H9 (cell line): ENCODE data around the gene DDX21. TPM values are rescaled to one million over a fixed set of nuclear protein-coding genes. Genes with fewer than 3 reads are reported as not detected.
"Not testable (repeated sequence)": the region's sequence is repeated elsewhere in the genome, so short reads cannot be mapped to it uniquely, and the experiment has no call there.

Source experiments
- DNase-seq: peaks from one replicate; pipeline ENCODE4 v3.0.0-alpha.2; 2017
- H2AFZ ChIP-seq: one replicate; pipeline ENCODE4 v1.6.1; 2013; ENCODE audit warnings: mild to moderate bottlenecking, low read length, control low read depth, moderate library complexity
- H2AK5ac ChIP-seq: 2 replicates; pipeline ENCODE4 v1.6.1; 2013; ENCODE audit warnings: low read length, control low read depth, mixed read lengths; ENCODE audit not compliant: insufficient read length
- H2BK120ac ChIP-seq: one replicate; pipeline ENCODE4 v1.6.1; 2013; ENCODE audit warnings: low read depth, mild to moderate bottlenecking, low read length, control low read depth, inconsistent platforms; ENCODE audit not compliant: poor library complexity, severe bottlenecking
- H2BK12ac ChIP-seq: 2 replicates; pipeline ENCODE4 v1.6.1; 2013; ENCODE audit warnings: low read length, control low read depth, mixed read lengths, low read depth; ENCODE audit not compliant: insufficient read length
- H2BK15ac ChIP-seq: 2 replicates; pipeline ENCODE4 v1.6.1; 2013; ENCODE audit warnings: low read depth, low read length, control low read depth
- H2BK20ac ChIP-seq: one replicate; pipeline ENCODE4 v1.6.1; 2013; ENCODE audit warnings: low read depth, mild to moderate bottlenecking, low read length, control low read depth, inconsistent platforms; ENCODE audit not compliant: poor library complexity, severe bottlenecking
- H2BK5ac ChIP-seq: 2 replicates; pipeline ENCODE4 v1.6.1; 2013; ENCODE audit warnings: low read length, control low read depth, mixed read lengths; ENCODE audit not compliant: insufficient read length
- H3K14ac ChIP-seq: 2 replicates; pipeline ENCODE4 v1.6.1; 2013; ENCODE audit warnings: low read length, control low read depth; ENCODE audit not compliant: insufficient read depth
- H3K18ac ChIP-seq: 2 replicates; pipeline ENCODE4 v1.6.1; 2013; ENCODE audit warnings: low read depth, mild to moderate bottlenecking, mixed read lengths, low read length, control low read depth; ENCODE audit not compliant: insufficient read length
- H3K23ac ChIP-seq: 2 replicates; pipeline ENCODE4 v1.6.1; 2013; ENCODE audit warnings: low read length, control low read depth, mixed read lengths, low read depth; ENCODE audit not compliant: insufficient read length
- H3K23me2 ChIP-seq: 2 replicates; pipeline ENCODE4 v1.6.1; 2013; ENCODE audit warnings: low read depth, mild to moderate bottlenecking, mixed read lengths, low read length, control low read depth; ENCODE audit not compliant: insufficient read length, poor library complexity, severe bottlenecking
- H3K27ac ChIP-seq: 2 replicates; pipeline ENCODE4 v1.5.1; 2013; ENCODE audit warnings: low read length, control low read depth, mixed read lengths, low read depth; ENCODE audit not compliant: insufficient read length
- H3K27me3 ChIP-seq: 2 replicates; pipeline ENCODE4 v1.6.1; 2013; ENCODE audit warnings: low read length, control low read depth, inconsistent platforms; ENCODE audit not compliant: insufficient read depth
- H3K4ac ChIP-seq: 2 replicates; pipeline ENCODE4 v1.6.1; 2013; ENCODE audit warnings: low read depth, mild to moderate bottlenecking, control low read depth, inconsistent platforms, low read length, moderate library complexity
- H3K4me1 ChIP-seq: 2 replicates; pipeline ENCODE4 v1.6.1; 2013; ENCODE audit warnings: low read length, control low read depth, inconsistent platforms; ENCODE audit not compliant: insufficient read depth
- H3K4me2 ChIP-seq: 2 replicates; pipeline ENCODE4 v1.6.1; 2013; ENCODE audit warnings: low read length, control low read depth, mixed read lengths; ENCODE audit not compliant: insufficient read length, insufficient read depth
- H3K56ac ChIP-seq: 2 replicates; pipeline ENCODE4 v1.6.1; 2013; ENCODE audit warnings: low read depth, mild to moderate bottlenecking, mixed read lengths, low read length, control low read depth; ENCODE audit not compliant: insufficient read length
- H3K79me1 ChIP-seq: 2 replicates; pipeline ENCODE4 v1.6.1; 2013; ENCODE audit warnings: low read depth, mild to moderate bottlenecking, moderate library complexity, low read length, control low read depth, inconsistent platforms; ENCODE audit not compliant: insufficient read depth, poor library complexity, severe bottlenecking
- H3K79me2 ChIP-seq: 2 replicates; pipeline ENCODE4 v1.6.1; 2013; ENCODE audit warnings: low read length, control low read depth, inconsistent platforms; ENCODE audit not compliant: insufficient read depth
- H3K9ac ChIP-seq: 2 replicates; pipeline ENCODE4 v1.6.1; 2013; ENCODE audit warnings: low read length, control low read depth, mixed read lengths; ENCODE audit not compliant: insufficient read length; ENCODE audit errors: extremely low read depth
- H3K9me3 ChIP-seq: one replicate; pipeline ENCODE4 v1.6.1; 2013; ENCODE audit warnings: low read depth, low read length, inconsistent platforms; ENCODE audit not compliant: control insufficient read depth
- H3T11ph ChIP-seq: one replicate; pipeline ENCODE4 v1.6.1; 2013; ENCODE audit warnings: mild to moderate bottlenecking, low read length, control low read depth, inconsistent platforms
- H4K20me1 ChIP-seq: one replicate; pipeline ENCODE4 v1.6.1; 2013; ENCODE audit not compliant: control insufficient read depth, insufficient read length, insufficient read depth
- H4K5ac ChIP-seq: 2 replicates; pipeline ENCODE4 v1.6.1; 2013; ENCODE audit warnings: low read depth, mild to moderate bottlenecking, mixed read lengths, low read length, control low read depth; ENCODE audit not compliant: insufficient read length
- H4K8ac ChIP-seq: replicated peaks from 2 replicates; pipeline ENCODE4 v1.6.1; 2013; ENCODE audit warnings: low read length, control low read depth, mixed read lengths, low read depth; ENCODE audit not compliant: insufficient read length
- H4K91ac ChIP-seq: 2 replicates; pipeline ENCODE4 v1.6.1; 2013; ENCODE audit warnings: low read depth, mild to moderate bottlenecking, moderate library complexity, mixed read lengths, low read length, control low read depth; ENCODE audit not compliant: insufficient read length
- H3K27ac Mint-ChIP-seq, 3 experiments: 2 replicates in 2 of 3; 3 replicates in 1 of 3; pipeline ENCODE4 v1.8.0; 2020 to 2021; ENCODE audit warnings: mixed read lengths in 3 of 3, mild to moderate bottlenecking in 1 of 3, moderate library complexity in 1 of 3
- H3K27me3 Mint-ChIP-seq: 2 replicates; pipeline ENCODE4 v1.8.0; 2021; ENCODE audit warnings: low read depth, mild to moderate bottlenecking, moderate library complexity, mixed read lengths
- H3K36me3 Mint-ChIP-seq, 3 experiments: 2 replicates in 2 of 3; 3 replicates in 1 of 3; pipeline ENCODE4 v1.8.0; 2020 to 2021; ENCODE audit warnings: low read depth in 3 of 3, mixed read lengths in 3 of 3; ENCODE audit not compliant: insufficient read depth in 1 of 3
- H3K4me1 Mint-ChIP-seq, 2 experiments: 2 replicates each; pipeline ENCODE4 v1.8.0; 2020; ENCODE audit warnings: mixed read lengths in 2 of 2
- H3K4me3 Mint-ChIP-seq, 2 experiments: 2 replicates in 1 of 2; 3 replicates in 1 of 2; pipeline ENCODE4 v1.8.0; 2020 to 2021; ENCODE audit warnings: mild to moderate bottlenecking in 2 of 2, mixed read lengths in 2 of 2, moderate library complexity in 1 of 2
- H3K9me3 Mint-ChIP-seq, 2 experiments: 2 replicates in 1 of 2; 3 replicates in 1 of 2; pipeline ENCODE4 v1.8.0; 2020; ENCODE audit warnings: mild to moderate bottlenecking in 2 of 2, mixed read lengths in 2 of 2, moderate library complexity in 1 of 2
- WGBS: extraction: QIAGEN DNeasy Blood & Tissue Kit; methylation state at CpG from one replicate; pipeline ENCODE4 v1.1.7; 2013; ENCODE audit warnings: missing lambda C conversion rate, low lambda C conversion rate, mixed read lengths; ENCODE audit not compliant: insufficient read length; ENCODE audit errors: extremely low coverage; 5-methylcytosine and 5-hydroxymethylcytosine counted together
- total RNA-seq: library from RNA; stranded (reverse); gene quantifications from 2 replicates; pipeline ENCODE4 v1.2.1, GENCODE V29; 2021

DDX21 gene
- total RNA-seq, 1 experiment from 2014 or later, result 180 TPM

GRCh38 chr10:68929888-68930287 is 26.1 kb upstream of the DDX21 start:
- not testable (repeated sequence) for H3K79me2 ChIP-seq, H3K4me3 Mint-ChIP-seq, H2BK12ac ChIP-seq, H4K91ac ChIP-seq, H3T11ph ChIP-seq, H3K4me1 Mint-ChIP-seq, H2BK15ac ChIP-seq, H4K5ac ChIP-seq, H2BK120ac ChIP-seq, H3K18ac ChIP-seq, H3K56ac ChIP-seq, H3K9me3 Mint-ChIP-seq, H3K27me3 ChIP-seq, H2BK20ac ChIP-seq, H4K20me1 ChIP-seq, H3K27ac Mint-ChIP-seq, H2AK5ac ChIP-seq, H3K4me1 ChIP-seq, H3K23me2 ChIP-seq, H3K9ac ChIP-seq, H3K14ac ChIP-seq, H3K4ac ChIP-seq, H3K27ac ChIP-seq, H2AFZ ChIP-seq, H2BK5ac ChIP-seq, H4K8ac ChIP-seq, H3K9me3 ChIP-seq, H3K27me3 Mint-ChIP-seq, H3K4me2 ChIP-seq, DNase-seq, H3K79me1 ChIP-seq, H3K23ac ChIP-seq
- H3K36me3 Mint-ChIP-seq, result peaks cover 18 to 45% (median 41%) of the 10 kb centered on the region in 3 experiments; a peak in 6 of 7 replicates
- WGBS, result no CpG with 5 or more reads among the region's 8 CpGs

GRCh38 chr10:68932860-68933259 is 23.1 kb upstream of the DDX21 start:
- not testable (repeated sequence) for H3K23ac ChIP-seq, H3K9ac ChIP-seq, H4K20me1 ChIP-seq, H3K79me1 ChIP-seq, H4K8ac ChIP-seq, H3K4me1 Mint-ChIP-seq, H3K4me2 ChIP-seq, H3K56ac ChIP-seq, H3K27ac ChIP-seq, H3K9me3 ChIP-seq, H2AFZ ChIP-seq, H3K14ac ChIP-seq, H3K9me3 Mint-ChIP-seq, H3K27me3 ChIP-seq, H2BK120ac ChIP-seq, H3K23me2 ChIP-seq, H2BK15ac ChIP-seq, H4K91ac ChIP-seq, H2BK5ac ChIP-seq, H3K4ac ChIP-seq, DNase-seq, H3K4me3 Mint-ChIP-seq, H3K4me1 ChIP-seq, H2BK20ac ChIP-seq, H2BK12ac ChIP-seq, H3K27ac Mint-ChIP-seq, H3K27me3 Mint-ChIP-seq, H2AK5ac ChIP-seq, H3K18ac ChIP-seq, H3K79me2 ChIP-seq, H3T11ph ChIP-seq, H4K5ac ChIP-seq
- WGBS, result no CpG with 5 or more reads among the region's 3 CpGs
- H3K36me3 Mint-ChIP-seq, result peaks cover 20 to 60% (median 58%) of the 10 kb centered on the region in 3 experiments; a peak in 6 of 7 replicates
